WTC11 (cell line): Measurements from ENCODE around the gene PAF1. TPM values are rescaled to one million over a fixed set of nuclear protein-coding genes. Genes with fewer than 3 reads are reported as not detected.

Experiments
- ATAC-seq: fragments of 200-7000 bp; cut with Tn5 transposase; 2 replicates; pipeline ENCODE4 v1.10.0; 2021; ENCODE audit warnings: mild to moderate bottlenecking, moderate library complexity
- CTCF ChIA-PET: fragments of 300-600 bp; sonication (Branson Sonifier 250); formaldehyde crosslinking; loops from one replicate; lab custom pipeline; 2021; ENCODE audit warnings: antibody characterized with exemption; lab: Charles Lee
- POLR2A ChIA-PET: fragments of 350-600 bp; sonication (Branson Sonifier 250); formaldehyde crosslinking; loops from one replicate; lab custom pipeline; 2021; ENCODE audit warnings: antibody characterized with exemption; lab: Charles Lee
- DNase-seq: peaks from one replicate; pipeline ENCODE4 v3.0.0; 2021; ENCODE audit warnings: low spot score
- H3K27ac Mint-ChIP-seq: 2 replicates; pipeline ENCODE4 v1.8.0; 2021; ENCODE audit warnings: mixed read lengths
- H3K27me3 Mint-ChIP-seq: 2 replicates; pipeline ENCODE4 v1.8.0; 2021; ENCODE audit warnings: low read depth, mild to moderate bottlenecking, moderate library complexity, mixed read lengths
- H3K36me3 Mint-ChIP-seq: 2 replicates; pipeline ENCODE4 v1.8.0; 2021; ENCODE audit warnings: mixed read lengths
- H3K4me1 Mint-ChIP-seq: 2 replicates; pipeline ENCODE4 v1.8.0; 2022; ENCODE audit warnings: mixed read lengths
- H3K4me3 Mint-ChIP-seq: 2 replicates; pipeline ENCODE4 v1.8.0; 2021; ENCODE audit warnings: mild to moderate bottlenecking, moderate library complexity, mixed read lengths
- H3K9me3 Mint-ChIP-seq: 2 replicates; pipeline ENCODE4 v1.8.0; 2021; ENCODE audit warnings: mixed read lengths
- CREM ChIP-seq: sonication (generic); formaldehyde crosslinking; IDR thresholded peaks from 2 replicates; pipeline ENCODE4 v1.8.1; 2022; ENCODE audit warnings: mild to moderate bottlenecking, missing genetic modification reagents, moderate library complexity
- CTCF ChIP-seq: fragments of 200-600 bp; IDR thresholded peaks from 2 replicates; pipeline ENCODE4 v1.8.0; 2022; ENCODE audit warnings: antibody characterized with exemption
- ELF4 ChIP-seq: sonication (generic); formaldehyde crosslinking; IDR thresholded peaks from 2 replicates; pipeline ENCODE4 v1.8.1; 2022; ENCODE audit warnings: low read depth, mild to moderate bottlenecking, moderate library complexity, missing genetic modification reagents
- ESRRA ChIP-seq: sonication (generic); formaldehyde crosslinking; IDR thresholded peaks from 2 replicates; pipeline ENCODE4 v1.8.1; 2022; ENCODE audit warnings: mild to moderate bottlenecking, missing genetic modification reagents, borderline replicate concordance
- FOXK1 ChIP-seq: sonication (generic); formaldehyde crosslinking; IDR thresholded peaks from 2 replicates; pipeline ENCODE4 v1.8.0; 2022; ENCODE audit warnings: mild to moderate bottlenecking, moderate library complexity, missing genetic modification reagents
- HMGA2 ChIP-seq: fragments of 250-450 bp; sonication (Bioruptor Pico); IDR thresholded peaks from 2 replicates; pipeline ENCODE4 v1.4.0; 2021; ENCODE audit warnings: mild to moderate bottlenecking, moderate library complexity
- NFATC4 ChIP-seq: fragments of 250-450 bp; sonication (Bioruptor Pico); IDR thresholded peaks from 2 replicates; pipeline ENCODE4 v1.9.0; 2021; ENCODE audit warnings: mild to moderate bottlenecking
- SMAD4 ChIP-seq: sonication (generic); formaldehyde crosslinking; IDR thresholded peaks from 2 replicates; pipeline ENCODE4 v1.8.0; 2022; ENCODE audit warnings: mild to moderate bottlenecking, missing genetic modification reagents
- SOX15 ChIP-seq: fragments of 250-450 bp; sonication (Bioruptor Pico); IDR thresholded peaks from 2 replicates; pipeline ENCODE4 v1.9.0; 2021; ENCODE audit warnings: mild to moderate bottlenecking
- ZBTB43 ChIP-seq: sonication (generic); formaldehyde crosslinking; IDR thresholded peaks from 2 replicates; pipeline ENCODE4 v1.8.1; 2023; ENCODE audit warnings: mild to moderate bottlenecking, missing genetic modification reagents
- ZMAT4 ChIP-seq: fragments of 250-450 bp; sonication (Bioruptor Pico); IDR thresholded peaks from 2 replicates; pipeline ENCODE4 v1.9.0; 2021; ENCODE audit warnings: mild to moderate bottlenecking
- ZNF121 ChIP-seq: sonication (generic); formaldehyde crosslinking; IDR thresholded peaks from 2 replicates; pipeline ENCODE4 v1.8.0; 2023; ENCODE audit warnings: missing genetic modification reagents
- ZNF416 ChIP-seq: fragments of 250-450 bp; sonication (Bioruptor Pico); IDR thresholded peaks from 2 replicates; pipeline ENCODE4 v1.9.0; 2021; ENCODE audit warnings: mild to moderate bottlenecking, inconsistent platforms
- ZNF671 ChIP-seq: fragments of 250-450 bp; sonication (Bioruptor Pico); IDR thresholded peaks from 2 replicates; pipeline ENCODE4 v1.8.0; 2021; ENCODE audit warnings: mild to moderate bottlenecking
- total RNA-seq: library from RNA; stranded (reverse); gene quantifications from 3 replicates; pipeline ENCODE4 v1.2.3, GENCODE V29; 2021
- TF ChIP-seq, protein P1 (sequence below): sonication (generic); formaldehyde crosslinking; IDR thresholded peaks from 2 replicates; pipeline ENCODE4 v1.8.1; 2022; ENCODE audit warnings: low read depth, mild to moderate bottlenecking, moderate library complexity, missing genetic modification reagents, borderline replicate concordance
- TF ChIP-seq, protein P2 (sequence below): sonication (generic); formaldehyde crosslinking; IDR thresholded peaks from 2 replicates; pipeline ENCODE4 v1.8.0; 2022; ENCODE audit warnings: mild to moderate bottlenecking, missing genetic modification reagents
- TF ChIP-seq, protein P3 (sequence below): sonication (generic); formaldehyde crosslinking; IDR thresholded peaks from 2 replicates; pipeline ENCODE4 v1.8.1; 2022; ENCODE audit warnings: low read depth, missing genetic modification reagents, borderline replicate concordance

The PAF1 gene
- total RNA-seq, 1 experiment from 2014 or later = 27.8 TPM

GRCh38 chr19:39399668-39400050 lies 8.8 kb upstream of the PAF1 start (continued):
- no peak for TF ChIP-seq NFATC4 (CRISPR knock-in tag)
- no peak for TF ChIP-seq ZBTB43
- TF ChIP-seq ELF4 (CRISPR knock-in tag) = no peak
- TF ChIP-seq FOXK1 = no peak
- TF ChIP-seq ESRRA (CRISPR knock-in tag) = no peak
- no peak for TF ChIP-seq ZNF671
- TF ChIP-seq ZNF416 (CRISPR knock-in tag) = no peak

DNA sequence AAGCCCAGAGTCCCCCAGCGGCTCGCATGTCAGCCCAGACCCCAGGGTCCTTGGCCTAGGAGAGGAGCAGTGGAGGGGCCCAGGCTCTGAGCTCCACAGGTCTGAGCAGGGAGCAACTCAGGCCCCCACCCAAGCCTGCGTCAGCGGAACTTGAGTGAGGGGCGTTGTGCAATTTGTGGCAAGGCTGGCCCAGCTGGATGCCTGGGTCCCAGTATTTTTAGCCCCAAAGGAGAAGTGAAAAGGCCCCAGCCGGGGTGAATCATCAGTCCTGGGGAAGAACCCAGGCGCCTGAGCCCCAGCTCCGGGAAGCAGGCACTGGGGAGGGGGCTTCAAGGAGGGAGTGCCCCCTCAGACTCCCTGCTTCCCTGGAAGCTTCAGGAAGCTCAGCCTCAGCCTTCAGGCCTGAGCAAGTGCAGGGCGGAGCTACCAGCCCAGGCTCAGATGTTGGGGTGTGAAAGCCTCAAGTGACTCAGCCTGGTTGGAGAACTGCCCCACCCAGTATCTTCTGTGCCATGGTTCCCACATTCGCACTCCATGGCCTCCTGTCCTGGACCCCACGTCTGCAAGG lies 7.5 kb upstream of the PAF1 start:
- TF ChIP-seq CREM (no peak), SOX15 (CRISPR knock-in tag) (no peak), CTCF (no peak), HMGA2 (CRISPR knock-in tag) (no peak), ZMAT4 (CRISPR knock-in tag) (no peak), ZNF121 (CRISPR knock-in tag) (no peak), SMAD4 (CRISPR knock-in tag) (no peak)
- TF ChIP-seq, protein P1, sequence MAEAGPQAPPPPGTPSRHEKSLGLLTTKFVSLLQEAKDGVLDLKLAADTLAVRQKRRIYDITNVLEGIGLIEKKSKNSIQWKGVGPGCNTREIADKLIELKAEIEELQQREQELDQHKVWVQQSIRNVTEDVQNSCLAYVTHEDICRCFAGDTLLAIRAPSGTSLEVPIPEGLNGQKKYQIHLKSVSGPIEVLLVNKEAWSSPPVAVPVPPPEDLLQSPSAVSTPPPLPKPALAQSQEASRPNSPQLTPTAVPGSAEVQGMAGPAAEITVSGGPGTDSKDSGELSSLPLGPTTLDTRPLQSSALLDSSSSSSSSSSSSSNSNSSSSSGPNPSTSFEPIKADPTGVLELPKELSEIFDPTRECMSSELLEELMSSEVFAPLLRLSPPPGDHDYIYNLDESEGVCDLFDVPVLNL = no peak
- TF ChIP-seq, protein P2, sequence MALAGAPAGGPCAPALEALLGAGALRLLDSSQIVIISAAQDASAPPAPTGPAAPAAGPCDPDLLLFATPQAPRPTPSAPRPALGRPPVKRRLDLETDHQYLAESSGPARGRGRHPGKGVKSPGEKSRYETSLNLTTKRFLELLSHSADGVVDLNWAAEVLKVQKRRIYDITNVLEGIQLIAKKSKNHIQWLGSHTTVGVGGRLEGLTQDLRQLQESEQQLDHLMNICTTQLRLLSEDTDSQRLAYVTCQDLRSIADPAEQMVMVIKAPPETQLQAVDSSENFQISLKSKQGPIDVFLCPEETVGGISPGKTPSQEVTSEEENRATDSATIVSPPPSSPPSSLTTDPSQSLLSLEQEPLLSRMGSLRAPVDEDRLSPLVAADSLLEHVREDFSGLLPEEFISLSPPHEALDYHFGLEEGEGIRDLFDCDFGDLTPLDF (CRISPR knock-in tag) = no peak
- TF ChIP-seq, protein P3, sequence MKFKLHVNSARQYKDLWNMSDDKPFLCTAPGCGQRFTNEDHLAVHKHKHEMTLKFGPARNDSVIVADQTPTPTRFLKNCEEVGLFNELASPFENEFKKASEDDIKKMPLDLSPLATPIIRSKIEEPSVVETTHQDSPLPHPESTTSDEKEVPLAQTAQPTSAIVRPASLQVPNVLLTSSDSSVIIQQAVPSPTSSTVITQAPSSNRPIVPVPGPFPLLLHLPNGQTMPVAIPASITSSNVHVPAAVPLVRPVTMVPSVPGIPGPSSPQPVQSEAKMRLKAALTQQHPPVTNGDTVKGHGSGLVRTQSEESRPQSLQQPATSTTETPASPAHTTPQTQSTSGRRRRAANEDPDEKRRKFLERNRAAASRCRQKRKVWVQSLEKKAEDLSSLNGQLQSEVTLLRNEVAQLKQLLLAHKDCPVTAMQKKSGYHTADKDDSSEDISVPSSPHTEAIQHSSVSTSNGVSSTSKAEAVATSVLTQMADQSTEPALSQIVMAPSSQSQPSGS (CRISPR knock-in tag) = no peak
- ATAC-seq = no peak
- no peak overlapping the region for H3K4me3 Mint-ChIP-seq
- DNase-seq = no peak
- ChIA-PET CTCF (interaction anchor here (0.5 to 3.6 kb wide), 27 partner anchors 9 to 578 kb away, joined by 3 to 43 read pairs (median 5); partner anchors contain the start of genes PLEKHG2, RPS16, SAMD4B and SUPT5H), POLR2A (interaction anchor here (0.5 to 1.7 kb wide), 5 partner anchors 8 to 988 kb away, joined by 3 to 7 read pairs (median 5); partner anchors contain the start of genes PLEKHG2, RPS16 and ZFP36)
- peaks cover 19% of the 10 kb centered on the region for H3K36me3 Mint-ChIP-seq
- peak overlapping the region; percentile 68 for H3K27ac Mint-ChIP-seq
- peaks cover 25% of the 10 kb centered on the region for H3K4me1 Mint-ChIP-seq
- no peaks in the 10 kb centered on the region for H3K9me3 Mint-ChIP-seq
- no peaks in the 10 kb centered on the region for H3K27me3 Mint-ChIP-seq
